A549 (cell line): ENCODE results near the gene NDEL1. TPM values are rescaled to one million over a fixed set of nuclear protein-coding genes. Genes with fewer than 3 reads are reported as not detected.
A peak's percentile ranks its signal among the peaks of the same experiment; 100 is the strongest.
"Not testable (repeated sequence)": the region's sequence is repeated elsewhere in the genome, so short reads cannot be mapped to it uniquely, and the experiment has no call there.

Experiments
- ATAC-seq, 2 experiments: fragments of 200-7000 bp in 1 of 2; fragments of >200 bp in 1 of 2; cut with Nextera tagmentation in 1 of 2; cut with Tn5 transposase in 1 of 2; 3 replicates each; pipeline versions ENCODE4 v1.8.0 to v1.9.1; 2018 to 2020; ENCODE audit warnings: mild to moderate bottlenecking in 1 of 2, moderate library complexity in 1 of 2
- CTCF ChIA-PET: fragments of 300-600 bp; sonication (Branson Sonifier 250); formaldehyde crosslinking; extraction: SDS; loops from one replicate; lab custom pipeline; 2021; ENCODE audit warnings: antibody characterized with exemption, inconsistent platforms; lab: Yijun Ruan, JAX
- POLR2A ChIA-PET: fragments of 350-600 bp; formaldehyde crosslinking; extraction: SDS; loops from one replicate; lab custom pipeline; 2021; ENCODE audit warnings: antibody characterized with exemption, inconsistent platforms; lab: Yijun Ruan, JAX
- DNase-seq, 2 experiments: peaks; one replicate each; pipeline versions ENCODE4 v3.0.0 to v3.0.0-alpha.2; 2011 to 2016; ENCODE audit warnings: low read depth in 1 of 2, low spot score in 1 of 2
- FAIRE-seq: peaks from 2 replicates; lab custom pipeline; 2011; peaks lifted over from hg19 to GRCh38; lab: Jason Lieb, UNC
- H3K27ac ChIP-seq, 2 experiments: fragments of >200 bp; sonication (Bioruptor Twin); formaldehyde crosslinking; 3 replicates each; pipeline ENCODE4 v1.5.1; 2016 to 2017
- H3K4me1 ChIP-seq: fragments of >200 bp; sonication (Bioruptor Twin); formaldehyde crosslinking; 3 replicates; pipeline ENCODE4 v1.6.1; 2016
- H3K4me2 ChIP-seq: fragments of >200 bp; sonication (Bioruptor Twin); formaldehyde crosslinking; 3 replicates; pipeline ENCODE4 v1.6.1; 2016
- H3K4me3 ChIP-seq: fragments of >200 bp; sonication (Bioruptor Twin); formaldehyde crosslinking; 3 replicates; pipeline ENCODE4 v1.5.1; 2016
- H3K9me3 ChIP-seq: fragments of >200 bp; sonication (Bioruptor Twin); formaldehyde crosslinking; 3 replicates; pipeline ENCODE4 v1.6.1; 2016
- EHF ChIP-seq: fragments of 250-450 bp; sonication (Bioruptor Pico); IDR thresholded peaks from 2 replicates; pipeline ENCODE4 v1.5.0; 2020; ENCODE audit warnings: mild to moderate bottlenecking
- FOXS1 ChIP-seq: fragments of 250-450 bp; sonication (Bioruptor Pico); IDR thresholded peaks from 2 replicates; pipeline ENCODE4 v1.5.0; 2020; ENCODE audit warnings: mild to moderate bottlenecking, moderate library complexity
- HOXB13 ChIP-seq: fragments of 250-450 bp; sonication (Bioruptor Pico); IDR thresholded peaks from 2 replicates; pipeline ENCODE4 v1.5.0; 2020; ENCODE audit warnings: low read depth, mild to moderate bottlenecking, moderate library complexity
- MAZ ChIP-seq: fragments of 150-350 bp; IDR thresholded peaks from 2 replicates; pipeline ENCODE4 v1.6.1; 2014; ENCODE audit warnings: antibody characterized with exemption, low read depth, low read length, borderline replicate concordance
- NFE2L2 ChIP-seq: fragments of 150-350 bp; conservative IDR thresholded peaks from 2 replicates; pipeline ENCODE4 v1.6.1; 2014; ENCODE audit warnings: low read length
- NPAS2 ChIP-seq: fragments of 250-450 bp; sonication (Bioruptor Pico); IDR thresholded peaks from 2 replicates; pipeline ENCODE4 v1.8.0; 2022; ENCODE audit warnings: mild to moderate bottlenecking, moderate library complexity, borderline replicate concordance
- POLR2A ChIP-seq: IDR thresholded peaks from 2 replicates; pipeline ENCODE4 v1.6.1; 2012; ENCODE audit warnings: mild to moderate bottlenecking, low read length
- SREBF2 ChIP-seq: fragments of 450-650 bp; IDR thresholded peaks from 2 replicates; pipeline ENCODE4 v1.6.1; 2014; ENCODE audit warnings: mild to moderate bottlenecking, moderate library complexity
- WGBS: methylation state at CpG from one replicate; pipeline ENCODE4 v1.1.6; 2017; ENCODE audit errors: missing lambda C conversion rate; 5-methylcytosine and 5-hydroxymethylcytosine counted together
- polyA plus RNA-seq, 4 experiments: library from polyadenylated mRNA; depleted of rRNA in 3 of 4; stranded (reverse); fragments of >200 nt; fragmentation: RNase III in 1 of 4; extraction: RNeasy Plus Mini Kit Qiagen cat#74134 plus additional on column Dnase treatment in 1 of 4; gene quantifications; 2 replicates in 3 of 4; 3 replicates in 1 of 4; pipeline ENCODE4 v1.2.3, GENCODE V29; 2011 to 2017
- TF ChIP-seq, protein P1 (sequence below): IDR thresholded peaks from 2 replicates; pipeline ENCODE4 v1.6.1; 2012; ENCODE audit warnings: low read depth, borderline replicate concordance
- TF ChIP-seq, protein P2 (sequence below): fragments of 200-600 bp; sonication (generic); IDR thresholded peaks from 2 replicates; pipeline ENCODE4 v1.6.1; 2016; ENCODE audit warnings: antibody characterized with exemption, mild to moderate bottlenecking, moderate library complexity

NDEL1 gene
- polyA plus RNA-seq, 2 of the 4 experiments (the other 2 are of a cell fraction), result 53.3 to 91.0 TPM

DNA sequence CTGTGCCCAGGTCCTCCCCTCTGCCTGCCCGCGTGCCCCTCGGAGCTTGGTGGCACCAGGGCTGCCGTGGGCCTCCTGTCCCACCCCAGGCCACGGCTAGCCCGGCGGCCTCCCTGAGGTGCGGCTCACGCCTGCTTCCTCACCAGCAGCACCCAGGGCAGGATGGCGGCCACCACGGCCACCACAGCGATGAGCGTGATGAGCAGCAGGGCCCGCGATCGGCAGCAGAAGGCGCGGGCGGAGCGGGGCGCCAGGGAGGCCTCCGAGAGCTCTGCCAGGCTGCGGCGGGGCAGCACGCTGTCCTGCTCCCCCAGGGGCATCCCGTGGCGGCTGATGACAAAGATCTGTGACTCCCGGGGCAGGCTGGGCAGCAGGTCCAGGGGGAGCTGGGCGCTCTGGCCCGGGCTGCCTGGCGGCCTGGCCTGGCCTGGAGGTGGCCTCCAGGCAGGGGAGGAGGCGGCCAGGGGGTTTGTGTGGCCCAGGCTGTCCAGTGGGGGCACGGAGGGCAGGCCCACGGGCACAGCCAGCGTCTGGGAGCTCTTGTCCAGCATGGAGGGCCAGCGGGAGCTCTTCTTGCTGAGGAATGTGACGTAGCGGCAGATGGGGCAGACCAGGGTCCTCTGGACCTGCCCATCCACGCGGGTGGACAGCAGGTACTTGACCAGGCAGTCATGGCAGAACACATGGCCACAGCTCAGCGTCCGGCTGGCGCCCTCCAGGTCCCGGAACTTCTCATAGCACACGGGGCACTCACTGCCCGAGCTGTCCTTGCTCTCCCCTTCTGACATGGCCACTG lies 42.8 kb upstream of the NDEL1 start:
- ATAC-seq (peak; percentile 8 to 33; a peak in 4 of 6 replicates), DNase-seq (no peak)
- 88% methylated on average over 38 of the region's 46 CpGs for WGBS
- Histone ChIP-seq H3K4me2 (no peak overlapping the region), H3K27ac (no peak overlapping the region), H3K4me3 (no peak overlapping the region), H3K4me1 (peaks cover 6% of the 10 kb centered on the region; the same call in 1 of the 3 replicates), H3K9me3 (no peaks in the 10 kb centered on the region)
- CTCF ChIA-PET, result interaction anchor here (1.4 to 9.3 kb wide), 4 partner anchors 10 to 354 kb away, joined by 3 to 71 read pairs (median 24); partner anchors contain the start of gene RPL26
- TF ChIP-seq, protein P1, sequence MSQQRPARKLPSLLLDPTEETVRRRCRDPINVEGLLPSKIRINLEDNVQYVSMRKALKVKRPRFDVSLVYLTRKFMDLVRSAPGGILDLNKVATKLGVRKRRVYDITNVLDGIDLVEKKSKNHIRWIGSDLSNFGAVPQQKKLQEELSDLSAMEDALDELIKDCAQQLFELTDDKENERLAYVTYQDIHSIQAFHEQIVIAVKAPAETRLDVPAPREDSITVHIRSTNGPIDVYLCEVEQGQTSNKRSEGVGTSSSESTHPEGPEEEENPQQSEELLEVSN, result no peak
- TF ChIP-seq, all 56 proteins: peak for 0
- FAIRE-seq, result no peak
- POLR2A ChIA-PET, result interaction anchor here (0.7 kb wide), 1 partner anchor 8 kb away, joined by 3 read pairs; no protein-coding TSS in a partner anchor

DNA sequence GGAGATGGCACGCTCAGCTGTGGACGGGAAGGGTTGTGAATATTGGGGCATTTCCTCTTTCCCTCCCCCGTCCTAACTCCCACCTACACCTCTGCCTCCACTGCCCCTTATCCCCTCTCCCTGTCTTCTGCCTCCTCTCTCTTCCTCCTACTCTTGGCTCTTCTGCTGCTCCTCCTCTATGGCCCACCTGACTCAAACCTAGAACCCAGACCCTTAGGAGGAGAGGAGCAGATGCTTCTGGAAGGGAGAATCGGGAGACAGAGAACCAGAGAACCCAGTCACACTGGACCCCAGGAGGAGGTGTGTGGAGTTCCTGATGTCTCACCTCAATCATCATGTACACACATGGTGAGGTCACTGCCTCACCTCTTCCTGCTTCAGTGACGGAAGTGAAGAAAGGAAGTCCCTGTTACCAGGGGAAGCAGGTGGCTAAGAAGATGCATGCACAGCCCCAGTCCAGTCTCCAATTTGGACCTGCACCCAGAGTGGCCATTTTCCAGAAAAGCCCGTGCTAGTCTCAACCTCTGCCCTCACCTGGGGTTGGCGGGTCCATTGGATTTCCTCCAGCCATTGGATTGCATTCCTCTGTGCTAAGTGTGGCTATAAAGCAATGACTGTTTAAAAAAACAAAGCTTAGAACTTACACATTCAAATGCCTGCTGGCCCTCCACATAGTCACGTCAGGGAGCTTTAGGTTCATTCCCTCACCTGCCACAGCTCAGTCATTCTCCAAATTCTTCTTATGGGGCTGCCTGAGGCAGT lies 42.0 kb upstream of the NDEL1 start:
- ATAC-seq (peak in 1 of 2 experiments; percentile 14; a peak in 2 of 6 replicates), DNase-seq (no peak), FAIRE-seq (no peak)
- WGBS, result 53% methylated on average over 8 of the region's 8 CpGs
- Histone ChIP-seq H3K4me2 (no peak overlapping the region), H3K4me1 (peaks cover 6% of the 10 kb centered on the region; the same call in 1 of the 3 replicates), H3K4me3 (no peak overlapping the region), H3K27ac (no peak overlapping the region)
- CTCF ChIA-PET, result interaction anchor here (0.6 to 9.3 kb wide), 8 partner anchors 9 to 392 kb away, joined by 3 to 71 read pairs (median 6); partner anchors contain the start of gene RPL26
- TF ChIP-seq HOXB13 (CRISPR knock-in tag) (no peak), EHF (CRISPR knock-in tag) (no peak), NPAS2 (CRISPR knock-in tag) (no peak), POLR2A (no peak), MAZ (no peak), FOXS1 (CRISPR knock-in tag) (no peak), SREBF2 (no peak), NFE2L2 (no peak)
- TF ChIP-seq, protein P2, sequence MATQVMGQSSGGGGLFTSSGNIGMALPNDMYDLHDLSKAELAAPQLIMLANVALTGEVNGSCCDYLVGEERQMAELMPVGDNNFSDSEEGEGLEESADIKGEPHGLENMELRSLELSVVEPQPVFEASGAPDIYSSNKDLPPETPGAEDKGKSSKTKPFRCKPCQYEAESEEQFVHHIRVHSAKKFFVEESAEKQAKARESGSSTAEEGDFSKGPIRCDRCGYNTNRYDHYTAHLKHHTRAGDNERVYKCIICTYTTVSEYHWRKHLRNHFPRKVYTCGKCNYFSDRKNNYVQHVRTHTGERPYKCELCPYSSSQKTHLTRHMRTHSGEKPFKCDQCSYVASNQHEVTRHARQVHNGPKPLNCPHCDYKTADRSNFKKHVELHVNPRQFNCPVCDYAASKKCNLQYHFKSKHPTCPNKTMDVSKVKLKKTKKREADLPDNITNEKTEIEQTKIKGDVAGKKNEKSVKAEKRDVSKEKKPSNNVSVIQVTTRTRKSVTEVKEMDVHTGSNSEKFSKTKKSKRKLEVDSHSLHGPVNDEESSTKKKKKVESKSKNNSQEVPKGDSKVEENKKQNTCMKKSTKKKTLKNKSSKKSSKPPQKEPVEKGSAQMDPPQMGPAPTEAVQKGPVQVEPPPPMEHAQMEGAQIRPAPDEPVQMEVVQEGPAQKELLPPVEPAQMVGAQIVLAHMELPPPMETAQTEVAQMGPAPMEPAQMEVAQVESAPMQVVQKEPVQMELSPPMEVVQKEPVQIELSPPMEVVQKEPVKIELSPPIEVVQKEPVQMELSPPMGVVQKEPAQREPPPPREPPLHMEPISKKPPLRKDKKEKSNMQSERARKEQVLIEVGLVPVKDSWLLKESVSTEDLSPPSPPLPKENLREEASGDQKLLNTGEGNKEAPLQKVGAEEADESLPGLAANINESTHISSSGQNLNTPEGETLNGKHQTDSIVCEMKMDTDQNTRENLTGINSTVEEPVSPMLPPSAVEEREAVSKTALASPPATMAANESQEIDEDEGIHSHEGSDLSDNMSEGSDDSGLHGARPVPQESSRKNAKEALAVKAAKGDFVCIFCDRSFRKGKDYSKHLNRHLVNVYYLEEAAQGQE, result no peak
- TF ChIP-seq, all 56 proteins: peak for 0
- POLR2A ChIA-PET, result interaction anchor here (1.4 kb wide), 1 partner anchor 10 kb away, joined by 6 read pairs; no protein-coding TSS in a partner anchor
- H3K9me3 ChIP-seq, result no peaks in the 10 kb centered on the region

DNA sequence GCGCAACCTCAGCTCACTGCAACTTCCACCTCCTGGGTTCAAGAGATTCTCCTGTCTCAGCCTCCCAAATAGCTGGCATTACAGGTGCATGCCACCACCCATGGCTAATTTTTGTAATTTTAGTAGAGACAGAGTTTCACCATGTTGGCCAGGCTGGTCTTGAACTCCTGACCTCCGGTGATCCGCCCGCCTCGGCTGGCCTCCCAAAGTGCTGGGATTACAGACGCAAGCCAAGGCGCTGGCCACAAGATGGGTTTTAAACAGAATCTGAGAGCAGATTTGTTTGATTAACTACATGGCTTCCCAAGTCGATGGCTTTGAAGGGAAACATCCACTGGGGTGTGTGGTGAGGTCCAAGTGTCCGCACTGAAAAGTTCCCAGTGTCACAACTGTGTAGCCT lies 41.2 kb upstream of the NDEL1 start:
- not testable (repeated sequence) for FAIRE-seq, H3K4me3 ChIP-seq, H3K27ac ChIP-seq, H3K4me1 ChIP-seq, H3K4me2 ChIP-seq, DNase-seq, H3K9me3 ChIP-seq, ATAC-seq
- 70% methylated on average over 9 of the region's 9 CpGs for WGBS
- POLR2A ChIA-PET, result interaction anchor here (0.8 to 1.4 kb wide), 2 partner anchors 11 to 41 kb away, joined by 3 to 6 read pairs; partner anchors contain the start of gene NDEL1
- CTCF ChIA-PET, result interaction anchor here (0.6 to 9.3 kb wide), 9 partner anchors 8 to 560 kb away, joined by 3 to 71 read pairs (median 3); partner anchors contain the start of gene RPL26
